Astrocyte (in vitro differentiated cells and primary cell): Measurements from ENCODE around the gene KRT80.

Experiments
- EZH2 ChIP-seq: IDR thresholded peaks from 2 replicates; pipeline ENCODE4 v1.6.1; 2012; ENCODE audit warnings: mild to moderate bottlenecking, low read length, inconsistent platforms; ENCODE audit not compliant: insufficient read depth
- TF ChIP-seq, protein P1 (sequence below): IDR thresholded peaks from 2 replicates; pipeline ENCODE4 v1.5.1; 2011; ENCODE audit warnings: low read depth, mild to moderate bottlenecking, inconsistent platforms, low read length, moderate library complexity; ENCODE audit not compliant: insufficient read depth

DNA sequence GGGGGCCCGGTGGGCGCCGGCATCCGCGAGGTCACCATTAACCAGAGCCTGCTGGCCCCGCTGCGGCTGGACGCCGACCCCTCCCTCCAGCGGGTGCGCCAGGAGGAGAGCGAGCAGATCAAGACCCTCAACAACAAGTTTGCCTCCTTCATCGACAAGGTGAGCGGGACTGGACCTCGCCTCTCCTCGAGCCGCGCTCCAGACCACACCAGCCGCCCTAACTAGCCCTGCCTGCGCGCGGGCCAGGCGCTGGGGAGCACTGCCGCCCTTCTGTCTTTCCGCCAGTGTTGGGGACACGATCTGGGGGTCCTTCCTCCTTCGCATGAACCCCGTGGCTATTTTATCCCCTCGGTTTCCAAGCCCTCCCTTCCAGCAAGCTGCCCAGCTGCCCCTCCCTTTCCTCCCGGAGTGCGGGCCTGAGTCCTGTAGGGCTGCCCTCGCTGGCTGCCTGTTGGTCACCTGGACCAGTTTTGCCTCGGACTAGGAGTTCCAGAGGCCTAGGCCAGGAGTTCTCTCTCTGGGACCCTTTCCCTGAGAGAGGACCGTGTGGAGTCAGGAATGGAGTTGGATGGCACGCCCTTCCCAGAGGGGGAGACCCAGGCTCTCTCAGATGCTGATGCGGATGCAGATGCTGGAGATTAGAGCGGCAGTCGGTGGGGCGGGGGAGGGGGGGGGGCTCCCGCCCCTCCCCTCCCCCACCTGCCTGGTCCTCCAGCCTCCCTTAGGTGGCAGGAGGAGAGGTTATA is 41.8 kb upstream of the KRT80 start:
- TF ChIP-seq, protein P1, sequence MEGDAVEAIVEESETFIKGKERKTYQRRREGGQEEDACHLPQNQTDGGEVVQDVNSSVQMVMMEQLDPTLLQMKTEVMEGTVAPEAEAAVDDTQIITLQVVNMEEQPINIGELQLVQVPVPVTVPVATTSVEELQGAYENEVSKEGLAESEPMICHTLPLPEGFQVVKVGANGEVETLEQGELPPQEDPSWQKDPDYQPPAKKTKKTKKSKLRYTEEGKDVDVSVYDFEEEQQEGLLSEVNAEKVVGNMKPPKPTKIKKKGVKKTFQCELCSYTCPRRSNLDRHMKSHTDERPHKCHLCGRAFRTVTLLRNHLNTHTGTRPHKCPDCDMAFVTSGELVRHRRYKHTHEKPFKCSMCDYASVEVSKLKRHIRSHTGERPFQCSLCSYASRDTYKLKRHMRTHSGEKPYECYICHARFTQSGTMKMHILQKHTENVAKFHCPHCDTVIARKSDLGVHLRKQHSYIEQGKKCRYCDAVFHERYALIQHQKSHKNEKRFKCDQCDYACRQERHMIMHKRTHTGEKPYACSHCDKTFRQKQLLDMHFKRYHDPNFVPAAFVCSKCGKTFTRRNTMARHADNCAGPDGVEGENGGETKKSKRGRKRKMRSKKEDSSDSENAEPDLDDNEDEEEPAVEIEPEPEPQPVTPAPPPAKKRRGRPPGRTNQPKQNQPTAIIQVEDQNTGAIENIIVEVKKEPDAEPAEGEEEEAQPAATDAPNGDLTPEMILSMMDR = no peak
- no peak for TF ChIP-seq EZH2
